Skeletal muscle satellite cell (primary cell): ENCODE data around the gene CTXND1.
A peak's percentile ranks its signal among the peaks of the same experiment; 100 is the strongest.

Experiments used
- H3K27me3 ChIP-seq: 2 replicates; pipeline ENCODE4 v1.7.0; 2013; ENCODE audit warnings: low read length; ENCODE audit not compliant: control insufficient read depth, insufficient read depth
- H3K36me3 ChIP-seq: 2 replicates; pipeline ENCODE4 v1.7.0; 2013; ENCODE audit warnings: mild to moderate bottlenecking, control low read depth, low read length; ENCODE audit not compliant: insufficient read depth
- H3K4me1 ChIP-seq: 2 replicates; pipeline ENCODE4 v1.7.0; 2013; ENCODE audit warnings: low read length; ENCODE audit not compliant: control insufficient read depth, insufficient read depth
- H3K4me2 ChIP-seq: 2 replicates; pipeline ENCODE4 v1.7.0; 2013; ENCODE audit warnings: mild to moderate bottlenecking, low read length
- H3K4me3 ChIP-seq: 2 replicates; pipeline ENCODE4 v1.7.0; 2013; ENCODE audit warnings: low read length
- H3K9ac ChIP-seq: 2 replicates; pipeline ENCODE4 v1.7.0; 2013; ENCODE audit warnings: mild to moderate bottlenecking, low read depth, low read length, moderate library complexity
- H3K9me3 ChIP-seq: replicated peaks from 2 replicates; pipeline ENCODE4 v1.7.0; 2013; ENCODE audit warnings: mild to moderate bottlenecking, control low read depth, low read length

Gene CTXND1

GRCh38 chr15:80251428-80252120 lies 439 bp downstream of the CTXND1 start:
- peaks cover 94% of the 10 kb centered on the region for H3K27me3 ChIP-seq
- H3K4me3 ChIP-seq = peak overlapping the region; percentile 62

DNA sequence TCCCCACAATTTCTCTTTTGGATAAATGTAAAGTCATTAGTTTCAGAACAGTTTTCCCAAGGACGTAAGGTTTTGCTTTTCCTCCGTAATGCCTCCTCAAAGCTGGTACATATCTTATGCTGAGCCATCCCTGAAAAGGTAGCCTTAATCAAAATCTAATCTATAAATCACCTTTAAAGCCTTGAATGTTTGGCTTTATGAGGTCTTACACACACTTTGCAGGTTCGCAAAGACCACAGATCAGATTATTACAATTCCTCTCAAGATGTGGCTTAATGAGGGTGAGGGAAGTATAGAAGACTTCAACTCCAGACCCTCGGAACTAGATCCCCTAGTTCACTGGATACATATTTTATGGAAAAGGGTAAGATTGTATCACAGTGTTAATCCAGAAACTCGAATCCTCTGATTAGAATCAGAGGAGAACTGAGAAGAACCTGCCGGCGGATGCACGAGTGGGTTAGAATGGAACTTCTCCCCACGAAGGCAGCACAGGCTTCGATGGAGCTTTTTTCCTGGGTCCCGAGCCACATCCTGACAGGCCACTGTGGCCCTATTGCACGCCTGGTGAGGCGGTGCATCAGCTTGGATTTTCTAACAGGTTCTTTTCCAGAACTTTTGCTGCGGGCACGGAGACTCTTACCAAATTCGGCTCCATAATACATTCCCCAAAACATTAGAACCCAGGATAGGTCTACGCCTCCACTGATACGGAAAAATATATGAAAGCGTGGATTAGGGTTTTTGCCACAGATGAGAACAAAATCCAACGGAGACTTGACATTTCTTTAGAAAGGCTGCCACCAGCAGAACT lies 1.2 kb downstream of the CTXND1 start:
- Histone ChIP-seq H3K4me3 (no peak overlapping the region), H3K9ac (no peak overlapping the region), H3K27me3 (peaks cover 96% of the 10 kb centered on the region), H3K4me1 (peaks cover 6% of the 10 kb centered on the region), H3K4me2 (peak overlapping the region; percentile 82), H3K9me3 (no peaks in the 10 kb centered on the region), H3K36me3 (no peaks in the 10 kb centered on the region)

More at GRCh38 chr15:80251428-80252120, 439 bp downstream of the CTXND1 start:
- no peaks in the 10 kb centered on the region for H3K36me3 ChIP-seq
- H3K4me1 ChIP-seq = peaks cover 6% of the 10 kb centered on the region
- no peaks in the 10 kb centered on the region for H3K9me3 ChIP-seq
- H3K4me2 ChIP-seq = peak overlapping the region; percentile 82
- no peak overlapping the region for H3K9ac ChIP-seq

DNA sequence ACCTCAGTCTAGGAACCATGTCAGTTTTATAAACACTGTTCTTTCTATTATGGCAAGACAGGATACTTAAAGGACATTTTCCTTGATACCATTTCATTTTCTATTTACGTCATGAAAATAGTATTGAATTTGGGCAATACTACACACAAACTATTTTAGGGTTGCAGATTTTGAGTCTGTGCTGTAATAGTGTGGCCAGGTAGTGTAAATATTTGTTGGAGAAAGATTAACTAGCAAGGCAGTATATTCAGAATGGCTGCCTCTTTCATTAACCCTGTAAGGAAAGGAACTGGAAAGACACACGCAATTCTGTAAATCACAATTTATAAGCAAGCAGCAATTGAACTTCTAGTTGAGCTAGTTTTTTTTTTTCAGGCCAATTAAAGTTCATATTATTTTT lies 2.0 kb downstream of the CTXND1 start:
- Histone ChIP-seq H3K4me2 (no peak overlapping the region), H3K36me3 (no peaks in the 10 kb centered on the region), H3K27me3 (peaks cover 95% of the 10 kb centered on the region), H3K4me1 (peaks cover 6% of the 10 kb centered on the region), H3K9me3 (no peaks in the 10 kb centered on the region), H3K4me3 (no peak overlapping the region), H3K9ac (no peak overlapping the region)

DNA sequence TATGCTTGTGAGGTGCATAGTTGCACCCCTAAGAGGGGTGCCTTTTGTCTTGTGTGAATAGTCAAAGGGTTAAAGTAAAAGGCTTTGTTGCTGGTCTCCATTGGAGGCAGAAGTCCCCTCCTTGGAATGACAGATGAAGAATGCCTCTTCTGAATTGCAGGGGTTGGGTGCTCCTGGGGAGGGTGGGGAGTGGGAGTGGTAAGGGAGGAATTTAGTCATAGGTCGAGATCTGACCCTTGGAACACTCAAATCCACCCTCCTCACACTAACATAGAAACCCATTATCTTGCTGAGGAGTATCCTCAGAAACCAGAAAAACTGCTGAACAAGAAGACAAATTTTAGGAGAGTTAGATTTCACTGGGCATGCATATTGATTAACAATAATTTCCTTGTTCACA lies 4.7 kb downstream of the CTXND1 start:
- no peak overlapping the region for H3K4me3 ChIP-seq
- no peak overlapping the region for H3K9ac ChIP-seq
- H3K4me2 ChIP-seq = no peak overlapping the region
- no peaks in the 10 kb centered on the region for H3K36me3 ChIP-seq
- H3K9me3 ChIP-seq = no peaks in the 10 kb centered on the region
- peaks cover 78% of the 10 kb centered on the region for H3K27me3 ChIP-seq
- H3K4me1 ChIP-seq = peaks cover 6% of the 10 kb centered on the region

GRCh38 chr15:80246425-80246894 lies 5.6 kb downstream of the CTXND1 start:
- H3K36me3 ChIP-seq = no peaks in the 10 kb centered on the region
- H3K9me3 ChIP-seq = no peaks in the 10 kb centered on the region
- no peak overlapping the region for H3K4me2 ChIP-seq
- no peak overlapping the region for H3K4me3 ChIP-seq
- H3K27me3 ChIP-seq = peaks cover 69% of the 10 kb centered on the region
- peaks cover 1% of the 10 kb centered on the region for H3K4me1 ChIP-seq
- no peak overlapping the region for H3K9ac ChIP-seq

- no peak overlapping the region for H3K4me3 ChIP-seq
- no peaks in the 10 kb centered on the region for H3K9me3 ChIP-seq
- H3K4me1 ChIP-seq = no peaks in the 10 kb centered on the region
- no peak overlapping the region for H3K4me2 ChIP-seq
- peaks cover 46% of the 10 kb centered on the region for H3K27me3 ChIP-seq
- no peaks in the 10 kb centered on the region for H3K36me3 ChIP-seq
- H3K9ac ChIP-seq = no peak overlapping the region
These were observed 9.2 kb downstream of the CTXND1 start for GRCh38 chr15:80242802-80243201.

DNA sequence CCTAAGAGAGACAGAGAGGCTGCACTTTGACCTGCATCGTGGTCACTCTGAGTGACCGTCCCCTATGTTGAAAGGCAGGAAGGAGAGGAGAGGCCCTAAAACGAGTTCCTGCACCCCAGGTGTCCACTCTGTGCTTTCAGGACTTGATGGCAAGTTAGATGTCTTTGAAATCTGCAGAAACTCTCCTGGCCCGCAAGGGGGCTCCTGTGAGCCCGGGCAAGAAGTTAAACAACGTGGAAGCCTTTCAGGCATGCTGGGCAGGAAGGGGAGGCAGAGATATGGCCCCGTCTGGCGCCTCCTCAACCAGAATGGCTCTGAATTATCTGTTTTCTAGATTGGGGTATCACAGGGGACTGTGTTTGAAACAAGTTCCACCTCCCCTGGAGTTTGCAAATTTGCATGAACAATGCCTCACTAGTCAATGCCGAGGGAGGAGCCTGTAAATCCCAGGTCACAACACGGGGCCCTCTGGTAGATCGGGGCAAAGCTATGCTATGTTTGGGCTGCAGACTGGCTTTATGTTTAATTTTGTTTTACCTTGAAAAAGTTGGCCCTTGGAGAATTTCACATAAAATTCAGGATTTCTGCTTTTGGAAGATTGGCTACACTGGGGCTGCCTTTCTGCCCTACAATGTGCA lies 9.8 kb downstream of the CTXND1 start:
- no peaks in the 10 kb centered on the region for H3K4me1 ChIP-seq
- H3K36me3 ChIP-seq = no peaks in the 10 kb centered on the region
- peaks cover 41% of the 10 kb centered on the region for H3K27me3 ChIP-seq
- no peak overlapping the region for H3K4me3 ChIP-seq
- no peak overlapping the region for H3K9ac ChIP-seq
- no peaks in the 10 kb centered on the region for H3K9me3 ChIP-seq
- no peak overlapping the region for H3K4me2 ChIP-seq

- H3K4me2 ChIP-seq = no peak overlapping the region
- no peak overlapping the region for H3K4me3 ChIP-seq
- H3K4me1 ChIP-seq = no peaks in the 10 kb centered on the region
- H3K36me3 ChIP-seq = no peaks in the 10 kb centered on the region
- H3K9ac ChIP-seq = no peak overlapping the region
- no peaks in the 10 kb centered on the region for H3K9me3 ChIP-seq
- H3K27me3 ChIP-seq = peaks cover 34% of the 10 kb centered on the region
These were observed 10.5 kb downstream of the CTXND1 start for GRCh38 chr15:80241508-80241907.

DNA sequence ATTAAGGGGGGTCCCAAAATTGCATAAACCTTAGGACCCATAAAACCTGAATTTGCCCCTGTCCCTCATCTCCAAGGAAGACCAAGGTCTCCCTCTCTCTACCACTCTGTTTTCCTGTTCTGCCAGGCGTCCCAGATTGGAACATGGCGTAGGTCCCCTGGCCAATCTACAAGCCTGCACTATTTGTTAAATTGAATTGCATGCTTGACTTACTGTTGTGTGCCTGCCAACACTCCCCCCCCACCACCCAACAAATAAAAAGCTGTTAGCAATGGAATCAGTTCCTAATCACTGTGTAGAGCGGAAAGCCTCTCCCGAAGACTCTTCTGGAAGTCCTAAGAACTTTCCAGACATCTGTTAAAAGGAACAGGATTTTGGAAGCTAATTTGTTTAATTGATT lies 11.7 kb downstream of the CTXND1 start:
- no peaks in the 10 kb centered on the region for H3K4me1 ChIP-seq
- H3K9me3 ChIP-seq = no peaks in the 10 kb centered on the region
- H3K4me2 ChIP-seq = no peak overlapping the region
- peaks cover 27% of the 10 kb centered on the region for H3K27me3 ChIP-seq
- no peak overlapping the region for H3K9ac ChIP-seq
- H3K36me3 ChIP-seq = no peaks in the 10 kb centered on the region
- no peak overlapping the region for H3K4me3 ChIP-seq

- Histone ChIP-seq H3K27me3 (peaks cover 33% of the 10 kb centered on the region), H3K4me2 (no peak overlapping the region), H3K4me3 (no peak overlapping the region), H3K36me3 (no peaks in the 10 kb centered on the region), H3K9me3 (no peaks in the 10 kb centered on the region), H3K9ac (no peak overlapping the region), H3K4me1 (no peaks in the 10 kb centered on the region)
These were observed 17.1 kb downstream of the CTXND1 start for GRCh38 chr15:80234883-80235282.

GRCh38 chr15:80233581-80233980 lies 18.4 kb downstream of the CTXND1 start:
- H3K9ac ChIP-seq = no peak overlapping the region
- no peak overlapping the region for H3K4me3 ChIP-seq
- peaks cover 33% of the 10 kb centered on the region for H3K27me3 ChIP-seq
- H3K4me1 ChIP-seq = no peaks in the 10 kb centered on the region
- no peaks in the 10 kb centered on the region for H3K36me3 ChIP-seq
- no peak overlapping the region for H3K4me2 ChIP-seq
- H3K9me3 ChIP-seq = no peaks in the 10 kb centered on the region
